Cardiac fibroblast (primary cell): Measurements from ENCODE around the gene HOXB6.

Experiments used
- DNase-seq, 2 donors: peaks; one replicate each; pipeline versions ENCODE4 v3.0.0 to v3.0.0-alpha.2; 2010; ENCODE audit warnings: low read depth in 2 of 2
- H3K4me3 ChIP-seq, 2 donors: replicated peaks in 1 of 2; 1 replicate in 1 of 2; 2 replicates in 1 of 2; pipeline ENCODE4 v1.5.1; 2011; ENCODE audit warnings: low read depth in 2 of 2, low read length in 2 of 2, mild to moderate bottlenecking in 2 of 2, moderate library complexity in 1 of 2
- TF ChIP-seq, protein P1 (sequence below): IDR thresholded peaks from one replicate; pipeline ENCODE4 v1.5.1; 2011; ENCODE audit warnings: low read depth, mild to moderate bottlenecking, low read length, inconsistent platforms

The HOXB6 gene

DNA sequence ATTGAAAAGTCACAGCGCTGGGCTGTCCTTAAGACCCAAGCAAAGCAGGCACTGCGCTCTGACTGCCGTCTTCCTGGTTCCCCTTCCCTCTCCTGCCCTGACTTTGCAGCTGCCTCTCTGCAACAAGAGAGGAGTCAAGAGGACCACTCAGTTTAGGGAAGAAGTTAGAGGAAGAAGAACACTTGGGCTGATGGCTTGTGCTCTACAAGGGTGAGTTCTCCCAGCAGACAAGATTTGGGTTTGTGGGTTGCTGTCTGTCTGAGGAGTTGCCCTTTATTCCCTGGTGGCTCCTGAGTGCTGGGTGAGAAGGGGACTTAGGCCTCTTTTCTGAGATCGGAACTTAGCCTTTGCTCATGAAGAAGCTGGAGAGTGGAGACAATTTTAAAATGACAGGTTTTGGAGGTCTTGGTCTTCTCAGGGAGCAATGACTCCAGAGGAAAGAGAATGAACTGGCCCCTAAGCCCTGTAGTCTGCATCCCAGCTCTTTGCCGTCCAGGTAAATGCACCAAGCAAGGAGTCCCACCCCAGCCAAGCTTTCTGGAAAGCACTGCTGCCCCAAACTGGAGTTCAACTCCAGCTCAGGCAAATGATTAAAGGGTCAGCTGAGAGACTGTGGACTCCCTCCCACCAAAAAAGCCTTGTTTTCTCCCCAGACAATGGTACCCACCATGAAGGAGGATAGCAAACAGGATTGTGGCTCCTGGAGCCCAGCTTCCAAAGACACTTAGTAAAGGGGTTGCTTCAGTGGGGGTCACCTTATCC is 24.0 kb upstream of the HOXB6 start:
- TF ChIP-seq, protein P1, sequence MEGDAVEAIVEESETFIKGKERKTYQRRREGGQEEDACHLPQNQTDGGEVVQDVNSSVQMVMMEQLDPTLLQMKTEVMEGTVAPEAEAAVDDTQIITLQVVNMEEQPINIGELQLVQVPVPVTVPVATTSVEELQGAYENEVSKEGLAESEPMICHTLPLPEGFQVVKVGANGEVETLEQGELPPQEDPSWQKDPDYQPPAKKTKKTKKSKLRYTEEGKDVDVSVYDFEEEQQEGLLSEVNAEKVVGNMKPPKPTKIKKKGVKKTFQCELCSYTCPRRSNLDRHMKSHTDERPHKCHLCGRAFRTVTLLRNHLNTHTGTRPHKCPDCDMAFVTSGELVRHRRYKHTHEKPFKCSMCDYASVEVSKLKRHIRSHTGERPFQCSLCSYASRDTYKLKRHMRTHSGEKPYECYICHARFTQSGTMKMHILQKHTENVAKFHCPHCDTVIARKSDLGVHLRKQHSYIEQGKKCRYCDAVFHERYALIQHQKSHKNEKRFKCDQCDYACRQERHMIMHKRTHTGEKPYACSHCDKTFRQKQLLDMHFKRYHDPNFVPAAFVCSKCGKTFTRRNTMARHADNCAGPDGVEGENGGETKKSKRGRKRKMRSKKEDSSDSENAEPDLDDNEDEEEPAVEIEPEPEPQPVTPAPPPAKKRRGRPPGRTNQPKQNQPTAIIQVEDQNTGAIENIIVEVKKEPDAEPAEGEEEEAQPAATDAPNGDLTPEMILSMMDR: no peak
- no peak overlapping the region for H3K4me3 ChIP-seq
- no peak for DNase-seq

DNA sequence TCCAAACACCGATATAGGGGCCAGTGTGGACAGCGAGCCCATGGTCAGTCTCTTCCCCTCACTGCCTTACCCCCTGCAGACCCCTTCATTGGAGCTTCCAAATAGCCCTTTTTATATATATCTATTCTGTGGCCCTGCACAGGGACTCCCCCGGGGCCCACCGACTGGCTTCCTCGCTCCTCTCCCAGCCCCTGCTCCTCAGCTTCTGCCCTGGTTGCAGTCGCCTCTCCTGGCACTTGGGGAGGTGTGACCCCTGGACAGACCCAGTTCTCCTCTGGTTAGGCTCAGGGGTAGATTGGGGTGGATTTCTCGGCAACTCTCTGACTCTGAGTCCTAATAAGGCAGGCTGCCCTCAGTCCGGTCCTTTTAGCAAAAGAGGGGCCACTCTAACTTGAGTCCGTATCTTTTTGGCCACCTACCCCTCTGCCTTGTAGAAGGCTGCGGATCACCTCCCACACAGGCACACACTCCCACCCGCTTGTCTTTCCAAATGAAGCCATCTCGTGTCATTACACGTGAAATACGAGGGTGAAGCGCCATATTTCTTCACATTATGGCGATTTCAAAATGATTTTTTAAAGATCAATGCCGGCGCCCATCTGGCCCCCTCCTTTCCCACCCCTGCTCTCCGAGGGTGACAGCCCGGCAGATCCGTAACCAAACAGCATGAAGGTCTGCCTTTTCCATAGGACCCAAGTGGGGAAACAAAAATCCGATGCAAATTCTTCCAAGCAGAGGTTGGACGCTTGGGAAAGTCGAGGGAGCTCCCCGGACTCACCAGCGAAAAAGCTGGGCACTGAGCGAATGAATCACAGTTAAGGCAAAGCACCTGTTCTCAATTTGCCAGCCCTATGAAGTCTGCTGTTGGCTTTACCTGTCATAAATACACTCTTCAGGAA is 23.1 kb upstream of the HOXB6 start:
- no peak for DNase-seq
- TF ChIP-seq, protein P1: no peak
- H3K4me3 ChIP-seq: no peak overlapping the region

DNA sequence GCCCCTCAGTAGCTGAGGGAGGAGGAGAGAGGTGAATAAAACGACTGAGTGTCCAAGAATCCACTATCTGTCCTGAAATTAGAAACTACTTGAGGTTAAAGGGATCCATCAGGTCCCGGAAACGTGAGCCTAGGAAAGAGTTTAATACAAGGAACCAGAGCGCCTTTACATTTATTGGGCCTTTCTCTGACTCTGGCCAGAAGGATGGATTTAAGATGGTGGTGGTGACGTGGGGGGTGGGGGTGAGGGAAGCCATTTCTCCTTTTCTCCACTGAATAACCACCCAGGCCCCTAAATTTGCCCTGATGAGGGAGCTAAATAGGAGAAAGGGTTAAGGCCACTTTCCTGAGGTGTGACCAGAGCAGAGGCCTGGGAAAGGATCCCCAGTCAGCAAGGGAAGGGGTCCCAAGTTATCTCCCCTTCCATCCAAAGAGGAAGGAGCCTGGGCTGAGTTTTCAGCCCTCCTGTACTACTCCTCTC is 22.4 kb upstream of the HOXB6 start:
- TF ChIP-seq, protein P1: no peak
- H3K4me3 ChIP-seq: no peak overlapping the region
- no peak for DNase-seq

DNA sequence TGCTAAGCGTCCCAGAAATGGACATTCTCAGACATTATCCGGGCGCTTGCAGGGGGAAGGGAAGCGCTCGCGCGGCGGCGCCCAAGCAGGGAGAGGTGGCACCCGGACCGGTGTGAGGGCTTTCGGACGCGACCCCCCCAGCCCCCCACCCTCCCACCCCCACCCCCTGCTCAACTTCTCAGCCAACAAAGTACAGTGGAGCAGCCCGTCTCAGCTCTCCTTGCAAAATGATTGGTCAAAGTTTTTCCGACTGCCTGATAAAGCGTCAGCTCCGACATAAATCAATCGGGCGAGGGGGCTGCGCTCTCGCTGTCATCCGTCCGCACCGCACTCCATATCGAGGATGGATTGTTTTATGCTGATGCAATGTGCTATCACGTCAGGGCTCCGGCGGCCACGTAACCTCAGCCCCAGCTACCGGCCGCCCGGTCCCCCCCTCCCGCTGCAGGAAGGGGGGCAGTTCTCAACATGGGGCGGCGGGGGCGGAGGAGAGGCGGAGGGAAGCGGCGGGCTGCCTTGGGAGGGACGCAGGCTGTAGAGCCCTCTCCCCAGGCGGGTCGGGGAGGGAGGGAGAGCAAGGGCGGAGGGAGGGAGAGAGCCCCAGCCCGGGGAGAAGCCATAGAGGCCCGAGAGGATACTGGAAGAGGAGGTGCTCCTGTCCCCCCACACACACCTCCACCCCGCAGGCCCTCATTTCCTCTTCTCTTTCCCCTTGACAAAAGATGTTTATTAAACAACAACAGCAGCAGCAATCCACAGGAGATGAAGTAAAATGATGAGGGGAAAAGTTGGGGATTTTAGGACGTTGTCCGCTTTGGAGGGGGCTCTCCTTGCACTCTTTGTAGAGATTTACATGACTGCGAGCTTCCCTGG is 21.7 kb upstream of the HOXB6 start, which contains the start of gene HOXB9:
HOXB9 (minus strand) TSS at position 114 of the 873 bp plus-strand sequence; CDS start at position 25, 89 bp downstream.
- no peak for DNase-seq
- H3K4me3 ChIP-seq: peak within 1 kb of the TSS; percentile 7 to 27
- TF ChIP-seq, protein P1: no peak

DNA sequence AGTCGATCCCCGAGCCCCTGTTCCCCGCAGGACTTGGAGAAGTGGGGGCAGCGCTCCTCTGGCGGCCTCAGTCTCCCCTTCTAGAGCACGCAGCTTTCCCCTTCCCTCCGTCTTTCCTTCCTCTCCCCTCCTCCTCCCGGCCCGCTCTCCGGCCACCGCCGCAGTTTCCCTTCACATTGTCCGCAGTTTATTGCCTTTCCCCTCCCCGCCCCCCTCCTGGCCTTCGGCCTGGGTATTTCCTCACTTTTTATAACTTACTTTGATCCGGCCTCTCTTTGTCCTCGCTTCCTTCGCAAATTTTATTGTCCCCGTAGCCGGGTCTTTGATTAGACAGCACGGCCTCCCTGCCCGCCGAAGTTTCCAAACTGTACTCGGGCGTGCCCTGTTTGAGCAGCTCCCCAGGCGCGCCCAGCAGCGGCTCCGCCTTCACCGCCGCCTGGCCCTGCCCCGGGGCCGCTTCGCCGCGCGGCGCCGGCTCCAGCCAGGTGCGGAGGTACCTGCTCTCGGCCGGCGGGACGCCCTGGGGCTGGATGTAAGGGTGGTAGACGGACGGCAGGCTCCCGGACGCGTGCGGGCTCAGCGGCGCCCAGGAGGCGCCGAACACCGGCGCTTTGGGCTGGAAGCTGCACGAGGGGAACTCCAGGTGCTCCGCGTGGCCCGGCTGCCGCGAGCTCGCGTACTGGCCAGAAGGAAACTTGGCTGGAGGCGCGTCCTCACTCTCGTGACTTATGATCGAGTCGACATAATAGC is 20.9 kb upstream of the HOXB6 start:
- TF ChIP-seq, protein P1: no peak
- peak overlapping the region; percentile 7 to 27 for H3K4me3 ChIP-seq
- DNase-seq: no peak
